ENCODE results near the gene DNPEP. TPM values are rescaled to one million over a fixed set of nuclear protein-coding genes. Genes with fewer than 3 reads are reported as not detected.

DNPEP gene
- total and polyA plus RNA-seq, 2 experiments from 2014 or later: 49.2 to 67.9 TPM

DNA sequence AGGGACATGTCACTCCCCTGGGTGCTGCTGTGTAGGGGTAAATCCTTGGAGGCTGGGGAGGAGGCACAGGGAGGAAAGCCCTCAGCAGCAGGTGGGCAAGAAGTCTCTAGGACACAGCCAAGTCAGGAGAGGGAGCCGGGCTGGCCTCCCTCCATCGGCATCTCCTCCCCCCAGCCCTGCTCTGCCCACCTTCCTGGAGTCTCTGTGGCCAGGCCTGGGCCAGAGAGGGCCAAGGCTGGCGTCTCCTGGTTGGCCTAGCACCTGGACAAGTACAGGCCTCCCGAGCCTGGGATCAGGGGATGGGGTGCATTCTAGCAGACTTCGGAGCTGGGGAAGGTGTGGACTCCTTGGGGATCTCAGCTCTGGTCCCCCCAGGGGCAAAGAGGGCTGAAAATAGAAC, 48.8 kb upstream of the DNPEP start:
- DNase-seq (ENCODE audit: low spot score): no peak
- H3K27ac ChIP-seq (ENCODE audit: low read depth): no peak overlapping the region

More for the DNA sequence above, 48.8 kb upstream of the DNPEP start:
- H3K27me3 Mint-ChIP-seq (ENCODE audit: insufficient read depth, low read depth, poor library complexity): peaks cover 20% of the 10 kb centered on the region
- no peaks in the 10 kb centered on the region for H3F3A ChIP-seq (replicated peaks; ENCODE audit: low read depth)
- no peak overlapping the region for H3K4me3 ChIP-seq
- H3K4me3 Mint-ChIP-seq: no peak overlapping the region
- no peak for ATAC-seq
- no peak overlapping the region for H3K4me2 ChIP-seq
- peaks cover 12% of the 10 kb centered on the region for H3K4me1 Mint-ChIP-seq
- no peaks in the 10 kb centered on the region for H3K36me3 ChIP-seq (ENCODE audit: insufficient read depth)
- no peaks in the 10 kb centered on the region; the same call in 1 of the 2 replicates for H3K4me1 ChIP-seq (ENCODE audit: insufficient read depth)
- H3K9me2 ChIP-seq (ENCODE audit: insufficient read depth): no peaks in the 10 kb centered on the region
- TF ChIP-seq, protein P1, sequence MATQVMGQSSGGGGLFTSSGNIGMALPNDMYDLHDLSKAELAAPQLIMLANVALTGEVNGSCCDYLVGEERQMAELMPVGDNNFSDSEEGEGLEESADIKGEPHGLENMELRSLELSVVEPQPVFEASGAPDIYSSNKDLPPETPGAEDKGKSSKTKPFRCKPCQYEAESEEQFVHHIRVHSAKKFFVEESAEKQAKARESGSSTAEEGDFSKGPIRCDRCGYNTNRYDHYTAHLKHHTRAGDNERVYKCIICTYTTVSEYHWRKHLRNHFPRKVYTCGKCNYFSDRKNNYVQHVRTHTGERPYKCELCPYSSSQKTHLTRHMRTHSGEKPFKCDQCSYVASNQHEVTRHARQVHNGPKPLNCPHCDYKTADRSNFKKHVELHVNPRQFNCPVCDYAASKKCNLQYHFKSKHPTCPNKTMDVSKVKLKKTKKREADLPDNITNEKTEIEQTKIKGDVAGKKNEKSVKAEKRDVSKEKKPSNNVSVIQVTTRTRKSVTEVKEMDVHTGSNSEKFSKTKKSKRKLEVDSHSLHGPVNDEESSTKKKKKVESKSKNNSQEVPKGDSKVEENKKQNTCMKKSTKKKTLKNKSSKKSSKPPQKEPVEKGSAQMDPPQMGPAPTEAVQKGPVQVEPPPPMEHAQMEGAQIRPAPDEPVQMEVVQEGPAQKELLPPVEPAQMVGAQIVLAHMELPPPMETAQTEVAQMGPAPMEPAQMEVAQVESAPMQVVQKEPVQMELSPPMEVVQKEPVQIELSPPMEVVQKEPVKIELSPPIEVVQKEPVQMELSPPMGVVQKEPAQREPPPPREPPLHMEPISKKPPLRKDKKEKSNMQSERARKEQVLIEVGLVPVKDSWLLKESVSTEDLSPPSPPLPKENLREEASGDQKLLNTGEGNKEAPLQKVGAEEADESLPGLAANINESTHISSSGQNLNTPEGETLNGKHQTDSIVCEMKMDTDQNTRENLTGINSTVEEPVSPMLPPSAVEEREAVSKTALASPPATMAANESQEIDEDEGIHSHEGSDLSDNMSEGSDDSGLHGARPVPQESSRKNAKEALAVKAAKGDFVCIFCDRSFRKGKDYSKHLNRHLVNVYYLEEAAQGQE (IDR thresholded peaks at IDR 0.05; ENCODE audit: unreplicated experiment): no peak
- no peak for TF ChIP-seq CREB1 (CRISPR knock-in tag; IDR thresholded peaks at IDR 0.05; ENCODE audit: low read depth)
- TF ChIP-seq ZNF331 (CRISPR knock-in tag; IDR thresholded peaks at IDR 0.05; ENCODE audit: low read depth): no peak
- TF ChIP-seq, protein P2, sequence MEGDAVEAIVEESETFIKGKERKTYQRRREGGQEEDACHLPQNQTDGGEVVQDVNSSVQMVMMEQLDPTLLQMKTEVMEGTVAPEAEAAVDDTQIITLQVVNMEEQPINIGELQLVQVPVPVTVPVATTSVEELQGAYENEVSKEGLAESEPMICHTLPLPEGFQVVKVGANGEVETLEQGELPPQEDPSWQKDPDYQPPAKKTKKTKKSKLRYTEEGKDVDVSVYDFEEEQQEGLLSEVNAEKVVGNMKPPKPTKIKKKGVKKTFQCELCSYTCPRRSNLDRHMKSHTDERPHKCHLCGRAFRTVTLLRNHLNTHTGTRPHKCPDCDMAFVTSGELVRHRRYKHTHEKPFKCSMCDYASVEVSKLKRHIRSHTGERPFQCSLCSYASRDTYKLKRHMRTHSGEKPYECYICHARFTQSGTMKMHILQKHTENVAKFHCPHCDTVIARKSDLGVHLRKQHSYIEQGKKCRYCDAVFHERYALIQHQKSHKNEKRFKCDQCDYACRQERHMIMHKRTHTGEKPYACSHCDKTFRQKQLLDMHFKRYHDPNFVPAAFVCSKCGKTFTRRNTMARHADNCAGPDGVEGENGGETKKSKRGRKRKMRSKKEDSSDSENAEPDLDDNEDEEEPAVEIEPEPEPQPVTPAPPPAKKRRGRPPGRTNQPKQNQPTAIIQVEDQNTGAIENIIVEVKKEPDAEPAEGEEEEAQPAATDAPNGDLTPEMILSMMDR (conservative IDR thresholded peaks at IDR 0.05; ENCODE audit: low read depth in 2 of 2): no peak
- no peak for TF ChIP-seq POLR2AphosphoS5 (IDR thresholded peaks at IDR 0.05; ENCODE audit: low read depth)
- TF ChIP-seq STAT1 (IDR thresholded peaks at IDR 0.05; ENCODE audit: unreplicated experiment): no peak
- TF ChIP-seq EZH2 (IDR thresholded peaks at IDR 0.05; ENCODE audit: low read depth, unreplicated experiment): no peak
- no peak for TF ChIP-seq ZNF114 (CRISPR knock-in tag; IDR thresholded peaks at IDR 0.05)
- no peak for TF ChIP-seq JUNB (IDR thresholded peaks at IDR 0.05; ENCODE audit: unreplicated experiment)
- TF ChIP-seq, protein P3, sequence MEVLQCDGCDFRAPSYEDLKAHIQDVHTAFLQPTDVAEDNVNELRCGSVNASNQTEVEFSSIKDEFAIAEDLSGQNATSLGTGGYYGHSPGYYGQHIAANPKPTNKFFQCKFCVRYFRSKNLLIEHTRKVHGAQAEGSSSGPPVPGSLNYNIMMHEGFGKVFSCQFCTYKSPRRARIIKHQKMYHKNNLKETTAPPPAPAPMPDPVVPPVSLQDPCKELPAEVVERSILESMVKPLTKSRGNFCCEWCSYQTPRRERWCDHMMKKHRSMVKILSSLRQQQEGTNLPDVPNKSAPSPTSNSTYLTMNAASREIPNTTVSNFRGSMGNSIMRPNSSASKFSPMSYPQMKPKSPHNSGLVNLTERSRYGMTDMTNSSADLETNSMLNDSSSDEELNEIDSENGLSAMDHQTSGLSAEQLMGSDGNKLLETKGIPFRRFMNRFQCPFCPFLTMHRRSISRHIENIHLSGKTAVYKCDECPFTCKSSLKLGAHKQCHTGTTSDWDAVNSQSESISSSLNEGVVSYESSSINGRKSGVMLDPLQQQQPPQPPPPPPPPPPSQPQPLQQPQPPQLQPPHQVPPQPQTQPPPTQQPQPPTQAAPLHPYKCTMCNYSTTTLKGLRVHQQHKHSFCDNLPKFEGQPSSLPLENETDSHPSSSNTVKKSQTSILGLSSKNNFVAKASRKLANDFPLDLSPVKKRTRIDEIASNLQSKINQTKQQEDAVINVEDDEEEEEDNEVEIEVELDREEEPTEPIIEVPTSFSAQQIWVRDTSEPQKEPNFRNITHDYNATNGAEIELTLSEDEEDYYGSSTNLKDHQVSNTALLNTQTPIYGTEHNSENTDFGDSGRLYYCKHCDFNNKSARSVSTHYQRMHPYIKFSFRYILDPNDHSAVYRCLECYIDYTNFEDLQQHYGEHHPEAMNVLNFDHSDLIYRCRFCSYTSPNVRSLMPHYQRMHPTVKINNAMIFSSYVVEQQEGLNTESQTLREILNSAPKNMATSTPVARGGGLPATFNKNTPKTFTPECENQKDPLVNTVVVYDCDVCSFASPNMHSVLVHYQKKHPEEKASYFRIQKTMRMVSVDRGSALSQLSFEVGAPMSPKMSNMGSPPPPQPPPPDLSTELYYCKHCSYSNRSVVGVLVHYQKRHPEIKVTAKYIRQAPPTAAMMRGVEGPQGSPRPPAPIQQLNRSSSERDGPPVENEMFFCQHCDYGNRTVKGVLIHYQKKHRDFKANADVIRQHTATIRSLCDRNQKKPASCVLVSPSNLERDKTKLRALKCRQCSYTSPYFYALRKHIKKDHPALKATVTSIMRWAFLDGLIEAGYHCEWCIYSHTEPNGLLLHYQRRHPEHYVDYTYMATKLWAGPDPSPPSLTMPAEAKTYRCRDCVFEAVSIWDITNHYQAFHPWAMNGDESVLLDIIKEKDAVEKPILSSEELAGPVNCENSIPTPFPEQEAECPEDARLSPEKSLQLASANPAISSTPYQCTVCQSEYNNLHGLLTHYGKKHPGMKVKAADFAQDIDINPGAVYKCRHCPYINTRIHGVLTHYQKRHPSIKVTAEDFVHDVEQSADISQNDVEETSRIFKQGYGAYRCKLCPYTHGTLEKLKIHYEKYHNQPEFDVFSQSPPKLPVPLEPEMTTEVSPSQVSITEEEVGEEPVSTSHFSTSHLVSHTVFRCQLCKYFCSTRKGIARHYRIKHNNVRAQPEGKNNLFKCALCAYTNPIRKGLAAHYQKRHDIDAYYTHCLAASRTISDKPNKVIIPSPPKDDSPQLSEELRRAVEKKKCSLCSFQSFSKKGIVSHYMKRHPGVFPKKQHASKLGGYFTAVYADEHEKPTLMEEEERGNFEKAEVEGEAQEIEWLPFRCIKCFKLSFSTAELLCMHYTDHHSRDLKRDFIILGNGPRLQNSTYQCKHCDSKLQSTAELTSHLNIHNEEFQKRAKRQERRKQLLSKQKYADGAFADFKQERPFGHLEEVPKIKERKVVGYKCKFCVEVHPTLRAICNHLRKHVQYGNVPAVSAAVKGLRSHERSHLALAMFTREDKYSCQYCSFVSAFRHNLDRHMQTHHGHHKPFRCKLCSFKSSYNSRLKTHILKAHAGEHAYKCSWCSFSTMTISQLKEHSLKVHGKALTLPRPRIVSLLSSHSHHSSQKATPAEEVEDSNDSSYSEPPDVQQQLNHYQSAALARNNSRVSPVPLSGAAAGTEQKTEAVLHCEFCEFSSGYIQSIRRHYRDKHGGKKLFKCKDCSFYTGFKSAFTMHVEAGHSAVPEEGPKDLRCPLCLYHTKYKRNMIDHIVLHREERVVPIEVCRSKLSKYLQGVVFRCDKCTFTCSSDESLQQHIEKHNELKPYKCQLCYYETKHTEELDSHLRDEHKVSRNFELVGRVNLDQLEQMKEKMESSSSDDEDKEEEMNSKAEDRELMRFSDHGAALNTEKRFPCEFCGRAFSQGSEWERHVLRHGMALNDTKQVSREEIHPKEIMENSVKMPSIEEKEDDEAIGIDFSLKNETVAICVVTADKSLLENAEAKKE (CRISPR knock-in tag; IDR thresholded peaks at IDR 0.05): no peak
- no peak for TF ChIP-seq EZH2phosphoT487 (IDR thresholded peaks at IDR 0.05; ENCODE audit: unreplicated experiment)
- no peak for TF ChIP-seq NANOG (IDR thresholded peaks at IDR 0.05; ENCODE audit: borderline replicate concordance)
- TF ChIP-seq, protein P4, sequence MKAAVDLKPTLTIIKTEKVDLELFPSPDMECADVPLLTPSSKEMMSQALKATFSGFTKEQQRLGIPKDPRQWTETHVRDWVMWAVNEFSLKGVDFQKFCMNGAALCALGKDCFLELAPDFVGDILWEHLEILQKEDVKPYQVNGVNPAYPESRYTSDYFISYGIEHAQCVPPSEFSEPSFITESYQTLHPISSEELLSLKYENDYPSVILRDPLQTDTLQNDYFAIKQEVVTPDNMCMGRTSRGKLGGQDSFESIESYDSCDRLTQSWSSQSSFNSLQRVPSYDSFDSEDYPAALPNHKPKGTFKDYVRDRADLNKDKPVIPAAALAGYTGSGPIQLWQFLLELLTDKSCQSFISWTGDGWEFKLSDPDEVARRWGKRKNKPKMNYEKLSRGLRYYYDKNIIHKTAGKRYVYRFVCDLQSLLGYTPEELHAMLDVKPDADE (IDR thresholded peaks at IDR 0.05): no peak
- H3K27ac Mint-ChIP-seq: no peak overlapping the region
- peaks cover 57% of the 10 kb centered on the region for H3K27me3 ChIP-seq (ENCODE audit: insufficient read depth)
- H2AFZ ChIP-seq: no peak overlapping the region
- H4K20me1 ChIP-seq (replicated peaks; ENCODE audit: insufficient read depth): no peaks in the 10 kb centered on the region
- no peaks in the 10 kb centered on the region for H3K79me2 ChIP-seq (replicated peaks; ENCODE audit: insufficient read depth)
- H3K9me3 Mint-ChIP-seq: no peaks in the 10 kb centered on the region
- no peaks in the 10 kb centered on the region; the same call in 2 of the 3 replicates for H3K36me3 Mint-ChIP-seq (ENCODE audit: low read depth)
